GM23338 (cell line): ENCODE results near the gene SORCS2. TPM values are rescaled to one million over a fixed set of nuclear protein-coding genes. Genes with fewer than 3 reads are reported as not detected.

Experiments
- ATAC-seq: fragments of 200-7000 bp; cut with Tn5 transposase; 3 replicates; pipeline ENCODE4 v1.9.1; 2020
- DNase-seq: peaks from one replicate; pipeline ENCODE4 v3.0.0-alpha.2; 2015; ENCODE audit warnings: low spot score
- H2AFZ ChIP-seq: fragments of 200-600 bp; sonication (generic); 2 replicates; pipeline ENCODE4 v1.8.0; 2016; ENCODE audit warnings: antibody characterized with exemption, mild to moderate bottlenecking, moderate library complexity
- H3F3A ChIP-seq: fragments of 200-600 bp; sonication (generic); replicated peaks from 2 replicates; pipeline ENCODE4 v1.8.0; 2017; ENCODE audit warnings: antibody characterized with exemption, mixed run types, low read depth
- H3K27ac ChIP-seq: fragments of 200-600 bp; sonication (generic); 2 replicates; pipeline ENCODE4 v1.6.1; 2016; ENCODE audit warnings: low read depth
- H3K27me3 ChIP-seq: fragments of 200-600 bp; sonication (generic); 2 replicates; pipeline ENCODE4 v1.8.0; 2016; ENCODE audit warnings: mild to moderate bottlenecking, mixed run types, moderate library complexity; ENCODE audit not compliant: insufficient read depth
- H3K36me3 ChIP-seq: fragments of 200-600 bp; sonication (generic); 2 replicates; pipeline ENCODE4 v1.8.0; 2016; ENCODE audit warnings: mild to moderate bottlenecking; ENCODE audit not compliant: insufficient read depth
- H3K4me1 ChIP-seq: fragments of 200-600 bp; sonication (generic); 2 replicates; pipeline ENCODE4 v1.8.0; 2016; ENCODE audit warnings: mild to moderate bottlenecking, moderate library complexity; ENCODE audit not compliant: insufficient read depth
- H3K4me2 ChIP-seq: fragments of 200-600 bp; sonication (generic); 2 replicates; pipeline ENCODE4 v1.7.1; 2017; ENCODE audit warnings: mixed run types
- H3K4me3 ChIP-seq: fragments of 200-600 bp; sonication (generic); 2 replicates; pipeline ENCODE4 v1.6.1; 2016; ENCODE audit warnings: mixed run types
- H3K79me2 ChIP-seq: fragments of 200-600 bp; sonication (generic); replicated peaks from 2 replicates; pipeline ENCODE4 v1.8.0; 2017; ENCODE audit warnings: mild to moderate bottlenecking; ENCODE audit not compliant: insufficient read depth
- H3K9me2 ChIP-seq: fragments of 200-600 bp; sonication (generic); 2 replicates; pipeline ENCODE4 v1.8.0; 2017; ENCODE audit not compliant: insufficient read depth
- H4K20me1 ChIP-seq: fragments of 200-600 bp; sonication (generic); replicated peaks from 2 replicates; pipeline ENCODE4 v1.8.0; 2017; ENCODE audit warnings: mild to moderate bottlenecking; ENCODE audit not compliant: insufficient read depth
- H3K27ac Mint-ChIP-seq: 2 replicates; pipeline ENCODE4 v1.8.0; 2020; ENCODE audit warnings: inconsistent platforms, mild to moderate bottlenecking, moderate library complexity, mixed read lengths
- H3K27me3 Mint-ChIP-seq: 3 replicates; pipeline ENCODE4 v1.8.0; 2022; ENCODE audit warnings: low read depth, mild to moderate bottlenecking, moderate library complexity, mixed read lengths, inconsistent platforms; ENCODE audit not compliant: insufficient read depth, poor library complexity
- H3K36me3 Mint-ChIP-seq: 3 replicates; pipeline ENCODE4 v1.8.0; 2021; ENCODE audit warnings: low read depth, mild to moderate bottlenecking, inconsistent platforms, moderate library complexity, mixed read lengths
- H3K4me1 Mint-ChIP-seq: 3 replicates; pipeline ENCODE4 v1.8.0; 2020; ENCODE audit warnings: mild to moderate bottlenecking, inconsistent platforms, mixed read lengths
- H3K4me3 Mint-ChIP-seq: 3 replicates; pipeline ENCODE4 v1.8.0; 2021; ENCODE audit warnings: moderate library complexity, mild to moderate bottlenecking, inconsistent platforms, mixed read lengths
- H3K9me3 Mint-ChIP-seq: 3 replicates; pipeline ENCODE4 v1.8.0; 2020; ENCODE audit warnings: moderate library complexity, mild to moderate bottlenecking, inconsistent platforms, mixed read lengths
- CTCF ChIP-seq, 2 experiments: fragments of 200-600 bp in 1 of 2; sonication (generic) in 1 of 2; conservative IDR thresholded peaks; 2 replicates each; pipeline versions ENCODE4 v1.5.1 to v1.6.1; 2016 to 2017; ENCODE audit warnings: antibody characterized with exemption in 2 of 2, low read depth in 2 of 2, mild to moderate bottlenecking in 2 of 2, moderate library complexity in 1 of 2
- ETS1 ChIP-seq: IDR thresholded peaks from 2 replicates; pipeline ENCODE4 v1.6.1; 2016; ENCODE audit warnings: antibody characterized with exemption
- EZH2 ChIP-seq: fragments of 200-600 bp; sonication (generic); IDR thresholded peaks from one replicate; pipeline ENCODE4 v1.8.0; 2017; ENCODE audit warnings: antibody characterized with exemption, mild to moderate bottlenecking, low read depth; ENCODE audit not compliant: unreplicated experiment
- EZH2phosphoT487 ChIP-seq: fragments of 200-600 bp; sonication (generic); IDR thresholded peaks from one replicate; pipeline ENCODE4 v1.8.1; 2018; ENCODE audit warnings: antibody characterized with exemption; ENCODE audit not compliant: unreplicated experiment
- NANOG ChIP-seq: IDR thresholded peaks from 2 replicates; pipeline ENCODE4 v1.6.1; 2016; ENCODE audit warnings: antibody characterized with exemption, borderline replicate concordance
- REST ChIP-seq: IDR thresholded peaks from one replicate; pipeline ENCODE4 v1.6.1; 2018; ENCODE audit warnings: antibody characterized with exemption; ENCODE audit not compliant: unreplicated experiment
- STAT1 ChIP-seq: IDR thresholded peaks from one replicate; pipeline ENCODE4 v1.6.1; 2016; ENCODE audit warnings: antibody characterized with exemption; ENCODE audit not compliant: unreplicated experiment
- ZNF114 ChIP-seq: fragments of 250-450 bp; sonication (Bioruptor Pico); IDR thresholded peaks from 2 replicates; pipeline ENCODE4 v1.5.0; 2020; ENCODE audit warnings: mild to moderate bottlenecking, moderate library complexity
- ZNF331 ChIP-seq: fragments of 250-450 bp; sonication (Bioruptor Pico); IDR thresholded peaks from 2 replicates; pipeline ENCODE4 v1.5.0; 2020; ENCODE audit warnings: low read depth, mild to moderate bottlenecking, moderate library complexity
- ZNF462 ChIP-seq: fragments of 250-450 bp; sonication (Bioruptor Pico); IDR thresholded peaks from 2 replicates; pipeline ENCODE4 v1.5.0; 2020; ENCODE audit warnings: mild to moderate bottlenecking, moderate library complexity
- polyA plus RNA-seq: library from polyadenylated mRNA; unstranded; fragments of >200 nt; fragmentation: Nextera tagmentation; extraction: Ambion mirVana; gene quantifications from 2 replicates; pipeline ENCODE4 v1.2.1, GENCODE V29; 2016
- total RNA-seq: library from RNA; depleted of rRNA; stranded (reverse); fragments of >200 nt; shearing (Covaris generic); gene quantifications from 2 replicates; pipeline ENCODE4 v1.2.3, GENCODE V29; 2014

SORCS2 gene
- total and polyA plus RNA-seq, 2 experiments from 2014 or later, result 0.47 to 2.4 TPM

GRCh38 chr4:7664106-7664505 lies 471.8 kb downstream of the SORCS2 start:
- Histone ChIP-seq H3K4me1 (no peaks in the 10 kb centered on the region), H3K4me3 (no peak overlapping the region), H3K36me3 (no peaks in the 10 kb centered on the region), H3F3A (no peaks in the 10 kb centered on the region), H3K79me2 (no peaks in the 10 kb centered on the region), H3K27me3 (no peaks in the 10 kb centered on the region), H2AFZ (no peak overlapping the region), H3K27ac (no peak overlapping the region), H4K20me1 (no peaks in the 10 kb centered on the region), H3K4me2 (no peak overlapping the region), H3K9me2 (0 out of 2 replicates have a peak, but pooled peaks cover 3% of the 10 kb centered on the region)
- ATAC-seq (no peak), DNase-seq (no peak)
- H3K4me1 Mint-ChIP-seq, result peaks cover 15% of the 10 kb centered on the region
- TF ChIP-seq ETS1 (no peak), ZNF331 (no peak), REST (no peak), ZNF114 (CRISPR knock-in tag) (no peak), NANOG (no peak), EZH2 (no peak), CTCF (conservative IDR thresholded peaks at IDR 0.05; ENCODE audit: low read depth in 2 of 2) (no peak), EZH2phosphoT487 (no peak), ZNF462 (no peak), STAT1 (no peak)
- no peaks in the 10 kb centered on the region for H3K9me3 Mint-ChIP-seq
- no peaks in the 10 kb centered on the region for H3K36me3 Mint-ChIP-seq
- no peak overlapping the region for H3K4me3 Mint-ChIP-seq
- H3K27ac Mint-ChIP-seq, result no peak overlapping the region
- H3K27me3 Mint-ChIP-seq, result no peaks in the 10 kb centered on the region
